ENCODE data around the gene TFPT. TPM values are rescaled to one million over a fixed set of nuclear protein-coding genes. Genes with fewer than 3 reads are reported as not detected.

Gene TFPT
- total RNA-seq, 3 donors from 2014 or later: 9.8 to 18.2 (median 15.3) TPM

DNA sequence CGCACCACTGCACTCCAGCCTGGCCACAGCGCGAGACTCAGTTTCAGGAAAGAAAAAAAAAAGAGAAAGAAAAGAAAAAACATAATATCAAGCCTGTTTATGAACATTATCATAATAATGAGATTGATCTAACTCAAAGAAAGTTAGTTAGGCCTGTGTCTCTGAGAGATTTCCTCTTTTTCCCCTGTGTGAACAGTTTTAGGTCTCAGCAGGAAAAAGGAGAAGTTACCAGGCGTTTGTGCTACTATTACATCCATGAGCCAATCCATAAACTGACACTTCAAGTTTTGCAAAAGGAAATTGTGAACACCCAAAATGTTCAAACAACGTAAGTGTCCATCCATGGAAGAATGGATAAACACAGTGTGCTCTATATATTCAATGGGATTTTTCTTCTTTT is 38.1 kb downstream of the TFPT start:
- ATAC-seq: no peak
- H3K9me3 ChIP-seq: peaks cover 2% of the 10 kb centered on the region
- intact Hi-C loops (cut with DNase I, micrococcal nuclease): no loop called here

DNA sequence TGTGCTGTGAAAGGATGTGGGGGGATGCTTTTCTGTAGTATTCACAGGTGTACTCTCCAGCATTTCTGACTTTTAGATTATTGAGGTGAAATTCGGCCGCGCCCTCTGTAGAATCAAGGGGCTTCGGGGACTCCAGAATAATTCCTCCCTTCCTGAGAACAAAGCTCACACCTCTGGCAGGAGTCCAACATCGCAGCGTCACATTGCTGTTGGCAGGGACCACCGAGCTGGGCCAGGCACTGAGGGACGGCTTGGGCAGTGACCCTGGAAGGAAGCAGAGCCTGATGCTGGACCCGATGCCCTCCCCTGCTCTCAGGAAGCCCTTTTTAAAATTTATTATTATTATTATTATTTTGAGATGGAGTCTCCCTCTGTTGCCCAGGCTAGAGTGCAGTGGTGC is 40.6 kb downstream of the TFPT start:
- TF ChIP-seq, protein P1, sequence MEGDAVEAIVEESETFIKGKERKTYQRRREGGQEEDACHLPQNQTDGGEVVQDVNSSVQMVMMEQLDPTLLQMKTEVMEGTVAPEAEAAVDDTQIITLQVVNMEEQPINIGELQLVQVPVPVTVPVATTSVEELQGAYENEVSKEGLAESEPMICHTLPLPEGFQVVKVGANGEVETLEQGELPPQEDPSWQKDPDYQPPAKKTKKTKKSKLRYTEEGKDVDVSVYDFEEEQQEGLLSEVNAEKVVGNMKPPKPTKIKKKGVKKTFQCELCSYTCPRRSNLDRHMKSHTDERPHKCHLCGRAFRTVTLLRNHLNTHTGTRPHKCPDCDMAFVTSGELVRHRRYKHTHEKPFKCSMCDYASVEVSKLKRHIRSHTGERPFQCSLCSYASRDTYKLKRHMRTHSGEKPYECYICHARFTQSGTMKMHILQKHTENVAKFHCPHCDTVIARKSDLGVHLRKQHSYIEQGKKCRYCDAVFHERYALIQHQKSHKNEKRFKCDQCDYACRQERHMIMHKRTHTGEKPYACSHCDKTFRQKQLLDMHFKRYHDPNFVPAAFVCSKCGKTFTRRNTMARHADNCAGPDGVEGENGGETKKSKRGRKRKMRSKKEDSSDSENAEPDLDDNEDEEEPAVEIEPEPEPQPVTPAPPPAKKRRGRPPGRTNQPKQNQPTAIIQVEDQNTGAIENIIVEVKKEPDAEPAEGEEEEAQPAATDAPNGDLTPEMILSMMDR (IDR thresholded peaks at IDR 0.05): no peak
- Histone ChIP-seq H3K4me1 (ENCODE audit: low read depth) (no peaks in the 10 kb centered on the region), H3K4me3 (no peak overlapping the region), H3K36me3 (ENCODE audit: low read depth) (no peaks in the 10 kb centered on the region), H3K9me3 (no peaks in the 10 kb centered on the region)
- intact Hi-C loops (cut with DNase I, micrococcal nuclease): no loop called here
- DNase-seq: no peak
- no peak for ATAC-seq

More for the DNA sequence above, 38.1 kb downstream of the TFPT start:
- no peak for DNase-seq
- TF ChIP-seq, protein P1 (IDR thresholded peaks at IDR 0.05): no peak
- Histone ChIP-seq H3K4me3 (no peak overlapping the region), H3K4me1 (ENCODE audit: low read depth) (no peaks in the 10 kb centered on the region), H3K36me3 (ENCODE audit: low read depth) (no peaks in the 10 kb centered on the region)

DNA sequence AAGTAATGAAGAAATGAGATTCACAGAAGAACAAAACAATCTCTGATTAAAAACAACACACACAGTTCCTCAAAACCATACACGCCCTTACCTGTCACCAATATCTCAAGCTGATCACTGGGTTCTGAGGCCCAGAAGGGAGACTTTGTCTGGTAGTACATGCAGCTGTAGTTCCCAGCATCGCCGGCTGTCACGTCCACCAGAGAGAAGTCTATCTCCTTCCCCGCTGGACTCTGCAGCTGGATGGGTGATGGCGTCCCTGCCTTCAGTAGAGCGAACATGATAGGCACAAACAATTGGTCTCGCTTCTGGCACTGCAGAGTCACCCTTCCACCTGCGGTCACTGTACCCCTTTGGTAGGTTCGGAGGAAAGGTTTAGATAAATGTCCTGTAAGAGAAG is 41.6 kb downstream of the TFPT start:
- no peaks in the 10 kb centered on the region for H3K36me3 ChIP-seq (ENCODE audit: low read depth)
- intact Hi-C loops (cut with DNase I, micrococcal nuclease): no loop called here
- no peak overlapping the region for H3K4me3 ChIP-seq
- H3K4me1 ChIP-seq (ENCODE audit: low read depth): no peaks in the 10 kb centered on the region
- DNase-seq (no peak), ATAC-seq (no peak)
- TF ChIP-seq, protein P1 (IDR thresholded peaks at IDR 0.05): no peak
- peaks cover 7% of the 10 kb centered on the region for H3K9me3 ChIP-seq

DNA sequence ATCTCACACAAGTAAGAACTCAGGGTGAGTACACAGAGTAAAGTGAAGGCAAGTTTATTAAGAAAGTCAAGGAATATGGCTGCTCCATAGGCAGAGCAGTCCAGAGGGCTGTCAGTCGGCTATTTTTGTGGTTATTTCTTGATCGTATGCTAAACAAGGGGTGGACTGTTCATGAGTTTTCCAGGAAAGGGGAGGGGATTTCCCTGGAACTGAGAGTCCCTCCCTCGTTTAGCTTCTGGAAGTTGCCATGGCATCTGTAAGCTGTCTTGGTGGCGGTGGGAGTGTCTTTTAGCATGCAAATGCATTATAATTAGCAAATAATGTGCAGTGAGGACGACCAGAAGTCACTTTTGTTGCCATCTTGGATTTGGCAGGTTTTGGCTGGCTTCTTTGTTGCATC is 46.0 kb downstream of the TFPT start:
- no peak for DNase-seq
- no peak for ATAC-seq
- Histone ChIP-seq H3K9me3 (peaks cover 7% of the 10 kb centered on the region), H3K4me1 (ENCODE audit: low read depth) (no peaks in the 10 kb centered on the region), H3K4me3 (no peak overlapping the region), H3K36me3 (ENCODE audit: low read depth) (no peaks in the 10 kb centered on the region)
- intact Hi-C loops (cut with DNase I, micrococcal nuclease): no loop called here
- TF ChIP-seq, protein P1 (IDR thresholded peaks at IDR 0.05): no peak

DNA sequence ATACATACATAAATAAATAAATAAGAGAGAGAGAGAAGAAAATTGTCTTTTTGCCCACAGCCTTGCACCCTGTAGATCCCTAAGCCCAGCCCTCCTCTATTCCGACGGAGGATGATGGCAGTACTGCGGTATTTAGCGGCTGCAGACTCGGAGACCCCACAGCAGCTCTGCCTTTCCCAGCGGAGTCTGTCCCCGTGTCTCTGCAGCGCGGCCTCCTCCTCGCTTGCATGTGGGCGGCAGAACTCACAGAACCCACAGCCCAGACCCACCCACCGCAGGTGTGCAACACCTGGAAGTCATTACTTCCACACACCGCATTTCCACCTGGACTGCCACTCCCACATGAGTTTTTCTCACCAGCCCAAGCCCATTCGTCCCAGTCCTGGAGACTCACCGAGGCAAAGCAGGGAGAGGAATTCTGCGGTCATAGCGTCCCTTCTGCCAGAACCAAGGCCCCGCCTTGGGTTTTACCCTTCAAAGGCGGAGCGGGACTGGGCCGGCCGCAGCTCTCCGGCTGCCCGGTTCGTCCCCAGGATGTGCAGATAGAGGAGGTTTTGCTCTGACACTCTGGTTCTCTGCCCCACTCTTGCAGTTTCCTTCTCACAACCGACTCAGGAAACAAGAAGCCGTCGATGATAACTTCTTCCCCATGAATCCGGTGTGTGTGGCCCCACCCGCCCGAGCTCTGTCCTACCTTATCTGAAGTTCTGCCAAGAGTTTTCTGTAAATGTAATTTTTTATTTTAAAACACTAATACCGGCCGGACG is 51.9 kb downstream of the TFPT start, which contains the start of gene VSTM1:
Gene VSTM1 (minus strand): TSS at position 548 of the 767 bp plus-strand sequence. CDS start 120 bp downstream, at position 428.
- H3K4me3 ChIP-seq: no peak within 1 kb of the TSS
- H3K9me3 ChIP-seq: no peaks in the 10 kb centered on the region
- no peaks in the 10 kb centered on the region for H3K36me3 ChIP-seq (ENCODE audit: low read depth)
- ATAC-seq (no peak), DNase-seq (no peak)
- H3K4me1 ChIP-seq (ENCODE audit: low read depth): no peaks in the 10 kb centered on the region
- TF ChIP-seq, protein P1 (IDR thresholded peaks at IDR 0.05): no peak
- intact Hi-C loops (cut with DNase I, micrococcal nuclease): no loop called here
